ENCODE data around the gene RHPN2. TPM values are rescaled to one million over a fixed set of nuclear protein-coding genes. Genes with fewer than 3 reads are reported as not detected.
"Not testable (repeated sequence)": the region's sequence is repeated elsewhere in the genome, so short reads cannot be mapped to it uniquely, and the experiment has no call there.

Gene RHPN2
- total and polyA plus RNA-seq, 2 of the 8 experiments (the other 6 are each of a cell fraction or from before 2014, with no cell fraction given) = 22.8 to 31.1 TPM

GRCh38 chr19:32997716-32998355 lies 66.9 kb downstream of the RHPN2 start (continued):
- TF ChIP-seq GABPA (IDR thresholded peaks at IDR 0.05; ENCODE audit: borderline replicate concordance, insufficient read depth, low read length) = no peak
- no peak for TF ChIP-seq MAFK (IDR thresholded peaks at IDR 0.05; ENCODE audit: low read depth, low read length)
- no peak for TF ChIP-seq SP1 (IDR thresholded peaks at IDR 0.05; ENCODE audit: low read depth, low read length)
- TF ChIP-seq JUND (IDR thresholded peaks at IDR 0.05; ENCODE audit: low read length) = no peak
- no peak for TF ChIP-seq CBX8 (IDR thresholded peaks at IDR 0.05; ENCODE audit: borderline replicate concordance, low read depth, low read length)
- TF ChIP-seq RXRA (IDR thresholded peaks at IDR 0.05; ENCODE audit: insufficient read depth, low read depth, low read length) = no peak

- H4K5ac ChIP-seq (ENCODE audit: insufficient read length, low read depth, low read length) = not testable (repeated sequence)
These were observed 67.6 kb downstream of the RHPN2 start for GRCh38 chr19:32997061-32997464.

More at GRCh38 chr19:32997061-32997464, 67.6 kb downstream of the RHPN2 start:
- H2BK15ac ChIP-seq (ENCODE audit: low read length); H3K23ac ChIP-seq (ENCODE audit: insufficient read length); H3K18ac ChIP-seq (ENCODE audit: extremely low read depth, low read length); H3K4me1 ChIP-seq (replicated peaks in 1 of 4; ENCODE audit: control insufficient read depth in 3 of 4, insufficient read depth in 4 of 4, low read length in 3 of 4); H3K27me3 ChIP-seq (replicated peaks in 1 of 4; ENCODE audit: control insufficient read depth in 3 of 4, extremely low read depth in 1 of 4, insufficient read depth in 3 of 4, low read length in 3 of 4); H3K14ac ChIP-seq (ENCODE audit: insufficient read length); H3K79me2 ChIP-seq (ENCODE audit: control insufficient read depth in 1 of 2, insufficient read depth in 2 of 2, low read length in 2 of 2); H2BK12ac ChIP-seq (ENCODE audit: low read depth, low read length); DNase-seq (ENCODE audit: low read depth in 1 of 2, low spot score in 2 of 2); POLR2A ChIA-PET (ENCODE audit: partially characterized antibody); H4K8ac ChIP-seq (ENCODE audit: extremely low read depth, insufficient read depth, low read length); H3K4ac ChIP-seq (replicated peaks; ENCODE audit: insufficient read length, low read depth, low read length); H3K4me2 ChIP-seq (ENCODE audit: insufficient read depth in 1 of 2, low read depth in 2 of 2, low read length in 2 of 2); H2BK20ac ChIP-seq (ENCODE audit: low read length); H3K9me3 ChIP-seq (ENCODE audit: insufficient read depth in 2 of 2, low read depth in 1 of 2, low read length in 1 of 2); H3K23me2 ChIP-seq (ENCODE audit: low read depth, low read length); H4K91ac ChIP-seq (replicated peaks; ENCODE audit: insufficient read length, low read length); H2BK120ac ChIP-seq (replicated peaks; ENCODE audit: low read depth, low read length); H2BK5ac ChIP-seq (ENCODE audit: low read depth, low read length); CTCF ChIA-PET (ENCODE audit: partially characterized antibody); H3K4me3 ChIP-seq (ENCODE audit: extremely low read depth in 1 of 4, insufficient read depth in 2 of 4, low read depth in 3 of 4, low read length in 4 of 4); FAIRE-seq; H4K20me1 ChIP-seq (replicated peaks in 1 of 2; ENCODE audit: control insufficient read depth in 1 of 2, insufficient read depth in 2 of 2, low read length in 2 of 2); H3K9ac ChIP-seq (replicated peaks in 1 of 4; ENCODE audit: extremely low read depth in 1 of 4, low read depth in 3 of 4, low read length in 3 of 4); H3K79me1 ChIP-seq (ENCODE audit: low read depth, low read length); H2AK5ac ChIP-seq (ENCODE audit: low read depth, low read length); H3K27ac ChIP-seq (ENCODE audit: low read depth, low read length); H3K56ac ChIP-seq (replicated peaks; ENCODE audit: insufficient read length, low read depth, low read length); H2AFZ ChIP-seq (ENCODE audit: low read length): not testable (repeated sequence)
- 80% methylated on average over 7 of the region's 7 CpGs; no CpG with 5 or more reads in 1 of the 2 experiments for WGBS, 2 experiments (ENCODE audit: extremely low coverage in 1 of 2, insufficient coverage in 1 of 2, insufficient read length in 1 of 2, insufficient replicate concordance in 2 of 2, low coverage in 1 of 2, low lambda C conversion rate in 2 of 2, missing lambda C conversion rate in 1 of 2)
- H3K36me3 ChIP-seq (ENCODE audit: control insufficient read depth in 2 of 4, insufficient read depth in 4 of 4, low read length in 3 of 4) = peaks cover 7 to 30% (median 19%) of the 10 kb centered on the region in 4 experiments; a peak in 6 of 8 replicates
